ENCODE measurements around the gene BOK. TPM values are rescaled to one million over a fixed set of nuclear protein-coding genes. Genes with fewer than 3 reads are reported as not detected.

BOK gene
- total and polyA plus RNA-seq, 10 of the 15 experiments (the other 5 are each of a cell fraction or from before 2014, with no cell fraction given) = 0.04 to 0.15 (median 0.12) TPM; not detected in 7

DNA sequence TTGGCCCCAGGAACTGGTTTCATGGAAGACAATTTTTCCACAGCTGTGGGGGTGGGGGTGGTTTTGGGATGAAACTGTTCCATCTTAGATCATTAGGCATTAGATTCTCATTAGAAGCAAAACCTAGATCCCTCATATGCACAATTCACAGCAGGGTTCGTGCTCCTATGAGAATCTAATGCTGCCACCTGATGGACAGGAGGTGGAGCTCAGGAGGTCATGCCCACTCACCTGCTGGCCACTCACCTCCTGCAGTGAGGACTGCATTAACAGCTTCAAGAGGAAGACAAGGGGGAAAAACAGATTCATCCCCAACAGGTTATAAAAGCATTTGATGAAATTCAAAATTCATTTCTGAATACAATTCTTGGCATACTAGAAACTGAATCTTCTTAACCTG is 39.9 kb downstream of the BOK start:
- TF ChIP-seq RAD21 (IDR thresholded peaks at IDR 0.05; ENCODE audit: insufficient read depth, low read depth, low read length) = peak; percentile 43
- TF ChIP-seq, protein P1, sequence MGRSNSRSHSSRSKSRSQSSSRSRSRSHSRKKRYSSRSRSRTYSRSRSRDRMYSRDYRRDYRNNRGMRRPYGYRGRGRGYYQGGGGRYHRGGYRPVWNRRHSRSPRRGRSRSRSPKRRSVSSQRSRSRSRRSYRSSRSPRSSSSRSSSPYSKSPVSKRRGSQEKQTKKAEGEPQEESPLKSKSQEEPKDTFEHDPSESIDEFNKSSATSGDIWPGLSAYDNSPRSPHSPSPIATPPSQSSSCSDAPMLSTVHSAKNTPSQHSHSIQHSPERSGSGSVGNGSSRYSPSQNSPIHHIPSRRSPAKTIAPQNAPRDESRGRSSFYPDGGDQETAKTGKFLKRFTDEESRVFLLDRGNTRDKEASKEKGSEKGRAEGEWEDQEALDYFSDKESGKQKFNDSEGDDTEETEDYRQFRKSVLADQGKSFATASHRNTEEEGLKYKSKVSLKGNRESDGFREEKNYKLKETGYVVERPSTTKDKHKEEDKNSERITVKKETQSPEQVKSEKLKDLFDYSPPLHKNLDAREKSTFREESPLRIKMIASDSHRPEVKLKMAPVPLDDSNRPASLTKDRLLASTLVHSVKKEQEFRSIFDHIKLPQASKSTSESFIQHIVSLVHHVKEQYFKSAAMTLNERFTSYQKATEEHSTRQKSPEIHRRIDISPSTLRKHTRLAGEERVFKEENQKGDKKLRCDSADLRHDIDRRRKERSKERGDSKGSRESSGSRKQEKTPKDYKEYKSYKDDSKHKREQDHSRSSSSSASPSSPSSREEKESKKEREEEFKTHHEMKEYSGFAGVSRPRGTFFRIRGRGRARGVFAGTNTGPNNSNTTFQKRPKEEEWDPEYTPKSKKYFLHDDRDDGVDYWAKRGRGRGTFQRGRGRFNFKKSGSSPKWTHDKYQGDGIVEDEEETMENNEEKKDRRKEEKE (IDR thresholded peaks at IDR 0.05) = no peak
- TF ChIP-seq, protein P2, sequence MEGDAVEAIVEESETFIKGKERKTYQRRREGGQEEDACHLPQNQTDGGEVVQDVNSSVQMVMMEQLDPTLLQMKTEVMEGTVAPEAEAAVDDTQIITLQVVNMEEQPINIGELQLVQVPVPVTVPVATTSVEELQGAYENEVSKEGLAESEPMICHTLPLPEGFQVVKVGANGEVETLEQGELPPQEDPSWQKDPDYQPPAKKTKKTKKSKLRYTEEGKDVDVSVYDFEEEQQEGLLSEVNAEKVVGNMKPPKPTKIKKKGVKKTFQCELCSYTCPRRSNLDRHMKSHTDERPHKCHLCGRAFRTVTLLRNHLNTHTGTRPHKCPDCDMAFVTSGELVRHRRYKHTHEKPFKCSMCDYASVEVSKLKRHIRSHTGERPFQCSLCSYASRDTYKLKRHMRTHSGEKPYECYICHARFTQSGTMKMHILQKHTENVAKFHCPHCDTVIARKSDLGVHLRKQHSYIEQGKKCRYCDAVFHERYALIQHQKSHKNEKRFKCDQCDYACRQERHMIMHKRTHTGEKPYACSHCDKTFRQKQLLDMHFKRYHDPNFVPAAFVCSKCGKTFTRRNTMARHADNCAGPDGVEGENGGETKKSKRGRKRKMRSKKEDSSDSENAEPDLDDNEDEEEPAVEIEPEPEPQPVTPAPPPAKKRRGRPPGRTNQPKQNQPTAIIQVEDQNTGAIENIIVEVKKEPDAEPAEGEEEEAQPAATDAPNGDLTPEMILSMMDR (IDR thresholded peaks at IDR 0.05 in 2 of 3, conservative IDR thresholded peaks at IDR 0.05 in 1 of 3; ENCODE audit: control insufficient read depth in 2 of 3, extremely low read depth in 1 of 3, insufficient read depth in 1 of 3, low read depth in 3 of 3, low read length in 3 of 3) = peak; percentile 25 to 36 (median 32); a peak in 4 of 6 replicates
- Histone ChIP-seq H3K4me2 (ENCODE audit: control insufficient read depth, insufficient read depth) (no peak overlapping the region), H3K4me1 (ENCODE audit: control insufficient read depth, insufficient read depth, low read length) (no peaks in the 10 kb centered on the region), H2AFZ (ENCODE audit: control insufficient read depth, low read depth, low read length) (no peak overlapping the region), H3K4me3 (no peak overlapping the region), H4K20me1 (ENCODE audit: control insufficient read depth, insufficient read depth) (no peaks in the 10 kb centered on the region), H3K79me2 (ENCODE audit: control insufficient read depth, insufficient read depth, low read length) (no peaks in the 10 kb centered on the region), H3K36me3 (ENCODE audit: control insufficient read depth in 2 of 2, insufficient read depth in 2 of 2, low read length in 1 of 2) (peaks cover 10 to 17% of the 10 kb centered on the region in 2 experiments), H3K27me3 (replicated peaks in 1 of 2; ENCODE audit: control insufficient read depth in 2 of 2, insufficient read depth in 2 of 2, low read length in 1 of 2) (no peaks in the 10 kb centered on the region), H3K27ac (ENCODE audit: control insufficient read depth, insufficient read depth) (no peak overlapping the region), H3K9ac (ENCODE audit: control insufficient read depth, insufficient read depth, low read length) (no peak overlapping the region), H3K9me3 (replicated peaks; ENCODE audit: control insufficient read depth, insufficient read depth, low read length) (no peaks in the 10 kb centered on the region)
- in situ Hi-C loops (cut with MboI) (no loop called here), intact Hi-C loops (cut with micrococcal nuclease; ENCODE audit: unreplicated experiment) (no loop called here)
- ChIA-PET POLR2A (interaction anchor here (0.7 kb wide), 1 partner anchor 156 kb away, joined by 3 read pairs; no protein-coding TSS in a partner anchor), RAD21 (ENCODE audit: unreplicated experiment) (interaction anchor here (1.0 kb wide), 1 partner anchor 83 kb away, joined by 3 read pairs; no protein-coding TSS in a partner anchor), CTCF (interaction anchor here (0.6 to 1.7 kb wide), 11 partner anchors 12 to 488 kb away, joined by 3 to 7 read pairs (median 3); no protein-coding TSS in a partner anchor), SMC1A (ENCODE audit: uncharacterized antibody, unreplicated experiment) (interaction anchor here (0.7 to 1.5 kb wide), 3 partner anchors 10 to 206 kb away, joined by 3 read pairs; no protein-coding TSS in a partner anchor)
- peak; percentile 49 for FAIRE-seq
- WGBS (ENCODE audit: insufficient coverage, insufficient replicate concordance, low lambda C conversion rate, missing lambda C conversion rate) = 96% methylated on average over 1 of the region's 1 CpG
- no peak for DNase-seq (ENCODE audit: low read depth, low spot score)
- ATAC-seq = peak; percentile 38; the same call in 1 of the 3 replicates
- BruUV-seq (replicated peaks) = no TSS peak

Data from GM12878 (cell line).